ENCODE data around the gene R3HDM2. TPM values are rescaled to one million over a fixed set of nuclear protein-coding genes. Genes with fewer than 3 reads are reported as not detected.

The R3HDM2 gene
- total RNA-seq, 4 donors from 2014 or later, result 26.3 to 56.9 (median 33.3) TPM

DNA sequence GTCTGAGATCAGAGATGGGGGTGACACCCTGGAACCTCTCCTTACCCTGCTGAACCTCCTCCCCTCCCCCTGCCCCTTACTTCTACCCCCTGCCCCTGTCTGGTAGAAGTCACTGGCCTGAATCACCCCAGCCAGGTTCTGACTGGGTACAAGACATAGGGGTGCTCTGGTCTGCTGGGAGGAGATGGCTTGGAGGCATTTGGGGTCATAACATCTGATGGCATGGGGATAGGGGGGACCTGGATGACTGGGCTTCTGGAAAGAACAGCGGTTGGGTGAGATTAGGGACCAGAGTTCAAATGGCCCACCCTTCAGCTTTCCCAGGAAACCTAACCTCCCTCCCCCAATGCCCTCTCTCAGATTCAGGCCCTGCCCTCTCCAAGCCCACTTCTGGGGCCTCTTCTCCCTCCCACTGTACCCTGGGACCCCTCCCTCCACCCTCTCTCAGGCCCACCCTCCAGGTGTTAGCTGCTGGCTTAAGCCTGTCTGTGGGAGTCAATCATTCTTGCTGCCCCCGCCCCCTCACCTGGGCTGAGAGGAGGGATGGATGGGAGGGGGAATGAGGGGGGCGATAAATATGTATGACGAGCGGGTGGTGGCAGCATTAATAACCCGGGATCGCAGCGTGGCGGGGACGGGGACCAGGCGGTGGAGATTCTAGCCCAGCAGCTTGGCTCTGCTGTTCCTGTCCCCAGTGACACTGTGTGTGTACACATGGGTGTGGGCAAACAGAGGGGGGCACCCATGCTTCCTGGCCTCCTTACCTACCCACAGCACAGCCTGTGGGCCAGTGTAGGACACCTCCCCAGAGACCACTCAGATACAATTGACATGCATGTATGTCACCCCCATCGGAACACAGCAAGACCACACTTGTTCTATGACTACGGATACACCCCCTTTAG is 208.3 kb downstream of the R3HDM2 start:
- intact Hi-C loops (cut with DNase I; ENCODE audit: low total_unique reads), result no loop called here
- TF ChIP-seq EP300 (IDR thresholded peaks at IDR 0.05; ENCODE audit: low read depth) (no peak), POLR2A (IDR thresholded peaks at IDR 0.05) (no peak)
- Histone ChIP-seq H3K27me3 (peaks cover 98% of the 10 kb centered on the region), H3K27ac (no peak overlapping the region), H3K36me3 (no peaks in the 10 kb centered on the region), H3K4me1 (peaks cover 11 to 26% (median 18%) of the 10 kb centered on the region in 4 donors), H3K9me3 (no peaks in the 10 kb centered on the region), H3K4me3 (no peak overlapping the region)
- WGBS, 2 donors (ENCODE audit: low coverage in 1 of 2), result 40% methylated on average over 13 of the region's 13 CpGs; no CpG with 5 or more reads in 1 of the 2 donors
- in situ Hi-C loops (cut with MboI; ENCODE audit: low pct_ligation_motif_present in 1 of 4, low pct_unique_long_range_greater_than_20kb in 1 of 4, low sequenced_read_pairs in 3 of 4), result no loop called here
- DNase-seq, result no peak

GRCh38 chr12:57221169-57221917 is 209.5 kb downstream of the R3HDM2 start:
- intact Hi-C loops (cut with DNase I; ENCODE audit: low total_unique reads), result no loop called here
- in situ Hi-C loops (cut with MboI; ENCODE audit: low pct_ligation_motif_present in 1 of 4, low pct_unique_long_range_greater_than_20kb in 1 of 4, low sequenced_read_pairs in 3 of 4), result no loop called here

GRCh38 chr12:57220770-57221168 is 210.1 kb downstream of the R3HDM2 start:
- peaks cover 15 to 28% (median 24%) of the 10 kb centered on the region in 4 donors for H3K4me1 ChIP-seq
- H3K27me3 ChIP-seq, result peaks cover 99% of the 10 kb centered on the region
- no peak for TF ChIP-seq POLR2AphosphoS5 (IDR thresholded peaks at IDR 0.05)
- TF ChIP-seq EP300 (IDR thresholded peaks at IDR 0.05; ENCODE audit: low read depth), result no peak
- TF ChIP-seq POLR2A (IDR thresholded peaks at IDR 0.05), result no peak
- TF ChIP-seq CTCF (IDR thresholded peaks at IDR 0.05), result no peak
- in situ Hi-C loops (cut with MboI; ENCODE audit: low pct_ligation_motif_present in 1 of 4, low pct_unique_long_range_greater_than_20kb in 1 of 4, low sequenced_read_pairs in 3 of 4) (no loop called here), intact Hi-C loops (cut with DNase I; ENCODE audit: low total_unique reads) (no loop called here)
- no peak overlapping the region for H3K27ac ChIP-seq
- H3K4me3 ChIP-seq, result no peak overlapping the region
- H3K9me3 ChIP-seq, result no peaks in the 10 kb centered on the region
- no peaks in the 10 kb centered on the region for H3K36me3 ChIP-seq
- DNase-seq, result no peak
- 18 to 38% methylated on average over 1 of the region's 1 CpG for WGBS, 2 donors (ENCODE audit: low coverage in 1 of 2)

More at GRCh38 chr12:57221169-57221917, 209.5 kb downstream of the R3HDM2 start:
- Histone ChIP-seq H3K9me3 (no peaks in the 10 kb centered on the region), H3K36me3 (no peaks in the 10 kb centered on the region), H3K27me3 (peaks cover 99% of the 10 kb centered on the region), H3K4me1 (peaks cover 12 to 24% (median 18%) of the 10 kb centered on the region in 4 donors), H3K27ac (no peak overlapping the region), H3K4me3 (no peak overlapping the region)
- 23% methylated on average over 16 of the region's 24 CpGs; no CpG with 5 or more reads in 1 of the 2 donors for WGBS, 2 donors (ENCODE audit: low coverage in 1 of 2)
- TF ChIP-seq CTCF (IDR thresholded peaks at IDR 0.05) (no peak), EP300 (IDR thresholded peaks at IDR 0.05; ENCODE audit: low read depth) (no peak), POLR2AphosphoS5 (IDR thresholded peaks at IDR 0.05) (no peak), POLR2A (IDR thresholded peaks at IDR 0.05) (no peak)
- no peak for DNase-seq

- Histone ChIP-seq H3K4me3 (no peak overlapping the region), H3K36me3 (no peaks in the 10 kb centered on the region), H3K4me1 (peaks cover 13 to 23% (median 22%) of the 10 kb centered on the region in 4 donors), H3K27ac (no peak overlapping the region), H3K27me3 (peaks cover 99% of the 10 kb centered on the region), H3K9me3 (no peaks in the 10 kb centered on the region)
- TF ChIP-seq POLR2A (IDR thresholded peaks at IDR 0.05) (no peak), CTCF (IDR thresholded peaks at IDR 0.05) (no peak), EP300 (IDR thresholded peaks at IDR 0.05; ENCODE audit: low read depth) (no peak), POLR2AphosphoS5 (IDR thresholded peaks at IDR 0.05) (no peak)
- DNase-seq, result no peak
- intact Hi-C loops (cut with DNase I; ENCODE audit: low total_unique reads), result no loop called here
- 3 to 8% methylated on average over 20 to 37 of the region's 38 CpGs for WGBS, 2 donors (ENCODE audit: low coverage in 1 of 2)
- in situ Hi-C loops (cut with MboI; ENCODE audit: low pct_ligation_motif_present in 1 of 4, low pct_unique_long_range_greater_than_20kb in 1 of 4, low sequenced_read_pairs in 3 of 4), result no loop called here
Observed at GRCh38 chr12:57219993-57220754, 210.7 kb downstream of the R3HDM2 start.

Data from transverse colon (tissue), 4 donors.